Activated CD4-positive, alpha-beta T cell treated with anti-CD3 and anti-CD28 coated beads, Interleukin-2, amount 10 ng/mL, durations not matched to agents 7 days and 5 days (primary cell): ENCODE data around the gene RSU1. TPM values are rescaled to one million over a fixed set of nuclear protein-coding genes. Genes with fewer than 3 reads are reported as not detected.

Source experiments
- CTCF ChIA-PET: fragments of 350-600 bp; sonication (Branson Sonifier 250); formaldehyde crosslinking; loops from one replicate; lab custom pipeline; 2021; ENCODE audit warnings: antibody characterized with exemption; lab: Charles Lee
- POLR2A ChIA-PET: fragments of 350-600 bp; sonication (Branson Sonifier 250); formaldehyde crosslinking; loops from one replicate; lab custom pipeline; 2021; ENCODE audit warnings: antibody characterized with exemption; lab: Charles Lee
- DNase-seq: peaks from one replicate; pipeline ENCODE4 v3.0.0-alpha.2; 2020
- H3K27ac Mint-ChIP-seq: one replicate; pipeline ENCODE4 v1.8.0; 2021; ENCODE audit warnings: mild to moderate bottlenecking, moderate library complexity, mixed read lengths
- H3K27me3 Mint-ChIP-seq: one replicate; pipeline ENCODE4 v1.8.0; 2021; ENCODE audit warnings: mixed read lengths
- H3K36me3 Mint-ChIP-seq: one replicate; pipeline ENCODE4 v1.8.0; 2021; ENCODE audit warnings: low read depth, mixed read lengths
- H3K4me1 Mint-ChIP-seq: one replicate; pipeline ENCODE4 v1.8.0; 2021; ENCODE audit warnings: mixed read lengths
- H3K4me3 Mint-ChIP-seq: one replicate; pipeline ENCODE4 v1.8.0; 2021; ENCODE audit warnings: mild to moderate bottlenecking, moderate library complexity, mixed read lengths
- H3K9me3 Mint-ChIP-seq: one replicate; pipeline ENCODE4 v1.8.0; 2021; ENCODE audit warnings: mixed read lengths
- total RNA-seq, 2 experiments: library from RNA; stranded (reverse); gene quantifications; one replicate each; pipeline ENCODE4 v1.2.3, GENCODE V29; 2021

RSU1 gene
- 100 to 1,000 TPM in 1 of 2 experiments, 10 to 100 TPM in 1; 79.5 to 106 TPM for total RNA-seq

DNA sequence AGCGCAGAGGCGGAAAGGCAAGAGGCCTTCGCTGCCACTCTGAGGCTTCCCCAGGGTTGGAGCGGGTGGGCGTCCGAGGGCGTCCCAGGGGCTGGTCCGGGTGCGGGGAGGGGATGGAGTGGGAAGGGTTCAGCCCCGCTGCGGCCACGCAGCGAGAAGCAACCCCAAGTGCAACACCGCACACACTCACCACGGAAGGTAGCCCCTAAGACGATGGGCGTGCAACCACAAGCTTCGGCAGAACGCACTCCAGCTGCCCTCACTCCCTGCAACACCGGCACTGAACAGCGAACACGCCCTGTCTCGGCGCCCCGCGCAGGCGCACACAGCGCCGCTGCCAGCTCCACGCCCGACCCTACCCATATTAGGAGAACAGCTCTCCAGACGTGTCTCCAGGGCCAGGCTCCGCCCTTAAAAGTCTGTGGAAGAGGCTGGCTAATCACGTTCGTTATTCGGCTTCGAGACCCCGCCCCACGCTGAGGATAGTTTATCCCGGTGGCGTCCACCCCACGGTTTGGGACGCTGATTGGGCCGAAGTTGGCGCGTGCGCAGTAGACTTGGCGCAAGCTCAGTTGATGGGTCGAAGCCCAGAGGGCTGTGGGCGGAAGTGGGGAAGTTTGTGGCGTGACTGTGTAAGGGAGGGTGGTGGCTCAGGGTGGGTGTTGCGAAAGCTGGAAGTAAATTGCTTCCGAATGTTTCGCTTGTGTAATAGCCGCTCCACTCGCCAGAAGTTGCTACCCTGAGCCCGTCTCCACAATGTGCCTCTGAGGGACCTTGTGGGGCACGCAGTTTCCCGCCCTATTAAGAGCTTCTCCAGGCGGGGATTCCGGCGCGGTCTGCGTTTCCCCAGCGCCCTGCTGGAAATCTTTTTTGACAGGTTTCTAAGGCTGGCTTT is at the start of gene RSU1:
TSS of gene RSU1 (minus strand) at position 300 of the 895 bp plus-strand sequence. CDS start 343 bp downstream, outside the sequence.
- ChIA-PET POLR2A (interaction anchor here (1.2 kb wide), 1 partner anchor 384 kb away, joined by 7 read pairs; the partner anchor contains the start of gene TRDMT1), CTCF (interaction anchor here (0.8 to 1.4 kb wide), 5 partner anchors 10 to 412 kb away, joined by 3 to 4 read pairs (median 3); no protein-coding TSS in a partner anchor)
- H3K27ac Mint-ChIP-seq, result peak within 1 kb of the TSS; percentile 96
- H3K9me3 Mint-ChIP-seq, result peaks cover 14% of the 10 kb centered on the region
- peak within 1 kb of the TSS; percentile 94 for H3K4me3 Mint-ChIP-seq
- DNase-seq, result peak; percentile 100
- H3K36me3 Mint-ChIP-seq, result peaks cover 30% of the 10 kb centered on the region
- peaks cover 36% of the 10 kb centered on the region for H3K4me1 Mint-ChIP-seq
- peaks cover 15% of the 10 kb centered on the region for H3K27me3 Mint-ChIP-seq

DNA sequence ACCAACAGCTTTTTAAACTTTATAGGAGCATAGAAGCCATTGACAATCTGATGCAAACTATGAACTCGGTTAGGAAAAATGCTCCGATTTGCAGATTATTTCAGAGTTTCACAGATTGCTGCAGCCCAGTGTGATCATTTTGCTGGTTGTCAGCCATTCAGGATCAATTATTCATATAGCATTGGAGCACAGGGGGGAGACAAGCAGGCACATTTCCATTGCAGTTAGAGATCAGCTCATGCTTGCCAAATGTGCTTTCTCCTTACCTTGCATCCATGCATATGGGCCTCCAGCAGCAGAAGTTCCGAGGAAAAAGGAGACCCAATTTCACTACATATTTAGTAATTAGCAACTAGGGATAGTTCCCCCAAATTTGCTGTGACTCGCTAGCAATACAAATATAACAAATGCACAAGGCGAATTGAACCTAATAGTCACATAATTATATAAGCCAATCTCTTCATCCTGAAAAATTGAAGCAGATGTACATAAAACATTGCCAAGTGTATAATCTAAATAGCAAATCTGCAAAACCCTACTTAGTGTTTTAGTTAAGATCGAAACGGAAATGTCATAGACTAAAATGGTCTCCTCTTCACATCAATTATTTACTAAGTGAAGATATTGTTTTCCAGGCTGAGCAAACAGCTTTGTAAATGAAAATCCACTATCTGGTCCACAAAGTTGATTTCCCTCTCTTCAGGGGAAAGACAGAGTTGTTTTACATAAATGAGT is 49.5 kb upstream of the RSU1 start:
- Mint-ChIP-seq H3K4me3 (no peak overlapping the region), H3K9me3 (no peaks in the 10 kb centered on the region), H3K27ac (no peak overlapping the region), H3K27me3 (no peaks in the 10 kb centered on the region), H3K36me3 (no peaks in the 10 kb centered on the region), H3K4me1 (no peaks in the 10 kb centered on the region)
- DNase-seq, result no peak
- ChIA-PET POLR2A (interaction anchor here (0.6 kb wide), 1 partner anchor 390 kb away, joined by 3 read pairs; no protein-coding TSS in a partner anchor), CTCF (no interaction called here)

DNA sequence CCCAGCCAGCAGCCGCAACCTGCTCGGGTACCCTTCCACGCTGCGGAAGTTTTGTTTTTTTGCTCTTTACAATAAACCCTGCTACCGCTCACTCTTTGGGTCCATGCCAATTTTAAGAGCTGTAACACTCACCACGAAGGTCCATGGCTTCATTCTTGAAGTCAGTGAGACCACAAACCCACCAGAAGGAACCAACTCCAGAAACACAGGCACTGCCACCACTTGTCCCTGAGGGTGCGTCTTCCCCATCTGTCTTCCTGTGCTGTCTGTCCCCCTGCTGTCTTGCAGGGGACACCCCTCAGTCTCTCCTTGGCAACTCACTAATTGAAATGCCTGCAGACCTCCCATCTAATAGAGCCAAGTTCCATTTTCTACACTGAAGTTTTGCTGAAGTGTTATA is 48.5 kb upstream of the RSU1 start:
- no peaks in the 10 kb centered on the region for H3K4me1 Mint-ChIP-seq
- no peak for DNase-seq
- H3K27me3 Mint-ChIP-seq, result no peaks in the 10 kb centered on the region
- H3K27ac Mint-ChIP-seq, result no peak overlapping the region
- ChIA-PET CTCF (no interaction called here), POLR2A (interaction anchor here (0.6 kb wide), 1 partner anchor 391 kb away, joined by 3 read pairs; no protein-coding TSS in a partner anchor)
- H3K36me3 Mint-ChIP-seq, result no peaks in the 10 kb centered on the region
- no peak overlapping the region for H3K4me3 Mint-ChIP-seq
- H3K9me3 Mint-ChIP-seq, result no peaks in the 10 kb centered on the region

DNA sequence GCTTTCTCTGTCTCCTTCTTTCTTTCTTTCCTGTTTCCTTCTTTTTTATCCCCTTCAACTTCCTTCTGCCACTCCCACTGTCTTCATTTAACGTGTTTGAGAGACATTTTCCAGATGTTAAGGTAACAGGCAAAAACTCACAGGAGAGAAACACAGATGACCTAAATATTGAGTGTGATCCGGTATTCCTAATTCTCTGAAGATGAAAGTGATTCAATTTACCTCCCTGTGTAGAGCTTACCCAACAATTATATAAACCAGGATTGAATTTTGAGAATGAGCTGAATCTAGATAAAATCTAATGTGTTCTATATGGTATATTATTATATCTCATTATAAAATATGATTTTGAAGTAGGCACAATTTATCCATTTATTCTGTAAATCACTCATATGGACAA is 46.5 kb upstream of the RSU1 start:
- no peaks in the 10 kb centered on the region for H3K9me3 Mint-ChIP-seq
- no peaks in the 10 kb centered on the region for H3K36me3 Mint-ChIP-seq
- no peak overlapping the region for H3K4me3 Mint-ChIP-seq
- no peak overlapping the region for H3K27ac Mint-ChIP-seq
- no peak for DNase-seq
- POLR2A ChIA-PET, result no interaction called here
- CTCF ChIA-PET, result interaction anchor here (0.6 to 1.1 kb wide), 3 partner anchors 9 to 697 kb away, joined by 4 to 6 read pairs (median 4); no protein-coding TSS in a partner anchor
- H3K4me1 Mint-ChIP-seq, result no peaks in the 10 kb centered on the region
- no peaks in the 10 kb centered on the region for H3K27me3 Mint-ChIP-seq

DNA sequence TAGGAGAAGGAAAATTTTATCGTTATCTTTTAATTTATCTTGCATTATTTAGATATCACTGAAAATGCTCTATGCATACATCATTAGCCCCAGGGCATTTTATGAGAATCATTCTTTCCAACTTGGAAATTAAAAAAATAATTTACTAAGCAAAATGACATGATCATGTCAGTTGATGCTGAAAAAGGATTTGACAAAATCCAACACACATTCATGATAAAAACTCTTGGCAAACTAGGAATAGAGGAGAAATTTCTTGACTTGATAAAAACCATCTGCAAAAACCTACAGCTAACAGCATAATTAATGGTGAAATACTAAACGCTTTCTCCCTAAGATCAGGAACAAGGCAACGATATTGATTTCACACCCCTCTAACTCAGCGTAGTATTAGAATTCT is 40.2 kb upstream of the RSU1 start:
- ChIA-PET CTCF (no interaction called here), POLR2A (no interaction called here)
- no peak for DNase-seq
- no peak overlapping the region for H3K4me3 Mint-ChIP-seq
- H3K27me3 Mint-ChIP-seq, result peaks cover 2% of the 10 kb centered on the region
- no peaks in the 10 kb centered on the region for H3K4me1 Mint-ChIP-seq
- H3K27ac Mint-ChIP-seq, result no peak overlapping the region
- no peaks in the 10 kb centered on the region for H3K36me3 Mint-ChIP-seq
- no peaks in the 10 kb centered on the region for H3K9me3 Mint-ChIP-seq

DNA sequence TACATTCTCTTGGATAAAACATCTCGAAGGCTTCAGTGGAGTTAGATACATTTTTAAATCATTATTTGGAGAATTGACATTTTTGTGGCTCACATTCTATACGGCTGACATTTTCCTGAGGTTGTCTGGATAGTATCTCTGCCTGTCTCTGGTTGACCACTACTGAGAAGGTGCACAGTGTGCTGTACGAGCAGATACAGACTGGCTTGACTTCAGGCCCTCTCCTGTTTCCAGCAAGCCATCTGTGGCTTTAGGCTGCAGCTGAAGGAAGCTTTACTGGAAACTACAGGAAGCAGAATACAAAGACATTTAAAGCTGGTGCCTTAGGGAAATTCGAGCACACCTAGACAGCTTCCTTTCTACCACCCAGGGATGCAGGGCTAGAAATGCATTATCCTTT is 39.3 kb upstream of the RSU1 start:
- ChIA-PET CTCF (interaction anchor here (0.5 to 2.4 kb wide), 4 partner anchors 337 to 440 kb away, joined by 3 to 5 read pairs (median 4); no protein-coding TSS in a partner anchor), POLR2A (no interaction called here)
- Mint-ChIP-seq H3K27ac (no peak overlapping the region), H3K4me3 (no peak overlapping the region), H3K4me1 (no peaks in the 10 kb centered on the region), H3K9me3 (no peaks in the 10 kb centered on the region), H3K27me3 (peaks cover 3% of the 10 kb centered on the region), H3K36me3 (no peaks in the 10 kb centered on the region)
- no peak for DNase-seq

DNA sequence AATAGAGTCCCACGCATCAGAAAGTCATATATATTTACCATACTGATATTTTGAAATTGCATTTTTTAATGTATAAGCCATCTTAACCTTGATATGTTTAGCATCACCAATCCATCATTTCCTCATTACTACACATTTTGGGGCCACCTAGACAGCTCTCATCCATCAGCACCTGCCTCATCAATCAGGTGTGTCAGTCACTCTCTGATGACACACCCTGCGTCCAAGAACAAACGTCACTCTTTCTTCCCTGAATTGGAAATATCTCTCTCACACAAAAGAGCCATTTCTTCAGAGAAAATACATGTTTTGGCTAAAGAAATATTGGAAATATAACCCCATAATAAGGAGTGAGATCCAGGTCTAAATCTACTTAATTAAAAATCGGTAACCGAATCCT is 38.9 kb upstream of the RSU1 start:
- POLR2A ChIA-PET, result no interaction called here
- DNase-seq, result no peak
- H3K36me3 Mint-ChIP-seq, result no peaks in the 10 kb centered on the region
- H3K9me3 Mint-ChIP-seq, result no peaks in the 10 kb centered on the region
- H3K4me1 Mint-ChIP-seq, result no peaks in the 10 kb centered on the region
- no peak overlapping the region for H3K27ac Mint-ChIP-seq
- peaks cover 4% of the 10 kb centered on the region for H3K27me3 Mint-ChIP-seq
- no peak overlapping the region for H3K4me3 Mint-ChIP-seq
- CTCF ChIA-PET, result interaction anchor here (0.5 to 2.4 kb wide), 4 partner anchors 337 to 440 kb away, joined by 3 to 5 read pairs (median 4); no protein-coding TSS in a partner anchor

DNA sequence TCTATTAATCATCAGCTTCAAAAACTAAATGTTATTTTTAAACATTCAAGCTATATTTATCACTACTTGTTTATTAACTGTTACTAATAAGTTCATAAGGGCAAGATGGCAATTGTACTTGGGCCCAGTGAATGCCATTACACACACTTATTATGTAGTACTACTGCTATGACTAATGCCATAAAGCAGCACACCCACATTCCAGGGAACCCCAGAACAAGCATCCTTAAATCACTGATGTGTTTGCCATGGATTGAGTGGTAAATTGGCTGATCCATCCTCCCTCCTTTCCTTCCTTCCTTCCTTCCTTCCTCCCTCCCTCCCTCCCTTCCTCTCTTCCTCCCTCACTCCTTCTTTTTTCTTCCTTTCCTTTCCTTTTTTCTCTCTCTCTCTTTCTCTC is 37.4 kb upstream of the RSU1 start:
- POLR2A ChIA-PET, result no interaction called here

DNA sequence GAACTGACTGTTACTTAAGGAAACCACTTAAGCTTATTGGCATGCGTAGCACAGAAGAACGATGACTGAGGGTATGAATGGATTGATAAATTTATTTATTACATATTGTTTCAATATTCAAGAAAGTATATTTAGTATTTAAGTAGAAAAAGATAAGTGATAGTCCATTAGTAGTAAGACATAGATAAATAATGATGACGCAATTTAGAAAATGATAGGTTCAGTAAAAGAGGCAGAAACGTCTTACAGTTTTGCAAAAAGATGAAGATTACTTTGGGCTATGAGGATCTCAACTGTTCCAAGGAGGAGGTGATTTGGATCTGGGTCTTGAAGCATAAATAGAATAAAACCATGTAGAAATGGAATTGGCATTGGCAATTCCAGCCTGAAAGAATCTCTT is 36.6 kb upstream of the RSU1 start:
- Mint-ChIP-seq H3K9me3 (no peaks in the 10 kb centered on the region), H3K27me3 (peaks cover 7% of the 10 kb centered on the region), H3K36me3 (no peaks in the 10 kb centered on the region), H3K4me1 (no peaks in the 10 kb centered on the region), H3K27ac (no peak overlapping the region), H3K4me3 (no peak overlapping the region)
- ChIA-PET POLR2A (no interaction called here), CTCF (interaction anchor here (1.6 to 2.4 kb wide), 2 partner anchors 9 to 400 kb away, joined by 4 to 5 read pairs; no protein-coding TSS in a partner anchor)
- DNase-seq, result no peak

More for the DNA sequence above, 37.4 kb upstream of the RSU1 start:
- CTCF ChIA-PET, result interaction anchor here (1.6 to 2.4 kb wide), 2 partner anchors 8 to 399 kb away, joined by 4 to 5 read pairs; no protein-coding TSS in a partner anchor
- H3K9me3 Mint-ChIP-seq, result no peaks in the 10 kb centered on the region
- no peaks in the 10 kb centered on the region for H3K4me1 Mint-ChIP-seq
- no peak for DNase-seq
- H3K36me3 Mint-ChIP-seq, result no peaks in the 10 kb centered on the region
- H3K27me3 Mint-ChIP-seq, result peaks cover 6% of the 10 kb centered on the region
- no peak overlapping the region for H3K4me3 Mint-ChIP-seq
- H3K27ac Mint-ChIP-seq, result no peak overlapping the region

DNA sequence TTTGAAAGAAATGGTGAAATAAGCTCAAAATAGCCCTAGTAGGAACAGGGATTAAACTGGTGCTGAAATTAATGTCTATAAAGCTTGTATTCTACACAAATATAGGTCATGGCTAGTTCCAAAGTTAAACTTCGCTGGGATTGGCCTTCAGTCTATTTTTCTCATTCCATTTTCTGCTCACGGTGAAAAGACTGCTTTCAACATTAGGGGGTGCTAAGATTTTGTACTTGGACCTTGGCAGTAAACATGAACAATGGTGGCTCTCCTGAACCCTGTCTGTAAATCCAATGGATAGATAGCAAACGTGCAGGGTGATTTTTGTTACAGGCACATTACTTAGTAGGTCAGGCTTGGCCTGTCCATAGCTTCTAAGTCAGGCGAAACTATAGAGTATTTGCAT is 36.0 kb upstream of the RSU1 start:
- Mint-ChIP-seq H3K27ac (no peak overlapping the region), H3K4me1 (no peaks in the 10 kb centered on the region), H3K36me3 (no peaks in the 10 kb centered on the region), H3K27me3 (peaks cover 7% of the 10 kb centered on the region), H3K9me3 (no peaks in the 10 kb centered on the region), H3K4me3 (no peak overlapping the region)
- CTCF ChIA-PET, result interaction anchor here (1.1 kb wide), 1 partner anchor 54 kb away, joined by 3 read pairs; no protein-coding TSS in a partner anchor
- peak; percentile 16 for DNase-seq
- POLR2A ChIA-PET, result no interaction called here

DNA sequence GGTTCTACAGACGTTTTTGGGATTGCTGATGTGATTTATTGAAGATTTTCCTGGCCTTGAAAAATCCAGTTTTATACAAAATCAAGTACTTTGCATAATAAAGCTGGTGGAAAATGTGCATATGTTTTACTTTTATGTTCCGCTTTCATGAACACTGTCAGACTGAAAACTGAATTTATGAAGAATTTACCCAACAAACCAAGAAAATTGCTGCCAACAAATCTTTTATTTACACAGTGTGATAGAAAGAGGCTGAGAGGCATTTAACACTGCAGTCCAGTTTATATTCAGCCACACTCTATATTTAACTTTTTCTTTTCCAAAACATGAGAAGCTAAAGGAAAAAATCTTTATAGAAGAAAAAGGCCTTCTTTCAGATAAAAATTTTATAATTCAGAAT is 35.4 kb upstream of the RSU1 start:
- Mint-ChIP-seq H3K9me3 (no peaks in the 10 kb centered on the region), H3K36me3 (no peaks in the 10 kb centered on the region), H3K27ac (no peak overlapping the region), H3K27me3 (peaks cover 7% of the 10 kb centered on the region), H3K4me3 (no peak overlapping the region), H3K4me1 (no peaks in the 10 kb centered on the region)
- ChIA-PET POLR2A (no interaction called here), CTCF (interaction anchor here (1.1 kb wide), 1 partner anchor 53 kb away, joined by 3 read pairs; no protein-coding TSS in a partner anchor)
- no peak for DNase-seq

DNA sequence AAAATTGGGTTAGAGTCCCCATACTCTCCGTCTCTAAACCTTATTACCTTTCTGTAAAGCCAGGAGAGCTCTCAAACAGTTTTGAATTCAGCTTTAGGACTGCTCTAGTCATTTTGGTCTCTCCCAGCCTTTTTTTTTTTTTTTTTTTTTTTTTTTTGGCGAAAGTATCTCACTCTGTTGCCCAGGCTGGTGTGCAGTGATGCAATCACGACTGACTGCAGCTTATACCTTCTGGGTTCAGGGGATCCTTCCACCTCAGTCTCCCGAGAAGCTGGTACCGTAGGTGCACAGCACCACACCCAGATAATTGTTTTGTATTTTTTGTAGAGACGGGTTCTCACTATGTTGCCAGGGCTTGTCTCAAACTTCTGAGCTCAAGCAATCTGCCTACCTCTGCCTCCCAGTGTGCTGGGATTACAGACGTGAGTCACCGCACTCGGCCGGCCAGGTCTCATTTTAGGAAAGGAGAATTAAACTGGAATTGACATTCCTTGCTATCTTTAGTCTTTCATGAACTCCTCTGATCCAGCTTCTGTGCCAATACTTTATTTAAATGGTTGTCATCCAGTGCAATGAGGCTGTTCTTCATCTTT is 31.4 kb upstream of the RSU1 start:
- ChIA-PET CTCF (no interaction called here), POLR2A (no interaction called here)
- no peak overlapping the region for H3K27ac Mint-ChIP-seq
- DNase-seq, result no peak
- H3K9me3 Mint-ChIP-seq, result no peaks in the 10 kb centered on the region
- peaks cover 7% of the 10 kb centered on the region for H3K27me3 Mint-ChIP-seq
- H3K4me1 Mint-ChIP-seq, result no peaks in the 10 kb centered on the region
- H3K4me3 Mint-ChIP-seq, result no peak overlapping the region
- H3K36me3 Mint-ChIP-seq, result no peaks in the 10 kb centered on the region
